ENCODE measurements around the gene CLBA1. TPM values are rescaled to one million over a fixed set of nuclear protein-coding genes. Genes with fewer than 3 reads are reported as not detected.

The CLBA1 gene
- total RNA-seq, 1 experiment from 2014 or later = 19.2 TPM

GRCh38 chr14:104953097-104953496 is 32.5 kb upstream of the CLBA1 start:
- peaks cover 3% of the 10 kb centered on the region; the same call in 1 of the 2 replicates for H3K36me3 ChIP-seq (ENCODE audit: low read depth, low read length)
- ChIA-PET POLR2A (ENCODE audit: unreplicated experiment) (no interaction called here), CTCF (no interaction called here)
- no peaks in the 10 kb centered on the region for H3K9me2 ChIP-seq (replicated peaks; ENCODE audit: low read length)
- no peak overlapping the region for H3K27ac ChIP-seq (ENCODE audit: low read length)
- no peak for TF ChIP-seq EZH2 (IDR thresholded peaks at IDR 0.05; ENCODE audit: low read length, unreplicated experiment)
- TF ChIP-seq EZH2phosphoT487 (IDR thresholded peaks at IDR 0.05; ENCODE audit: borderline replicate concordance, low read length) = no peak
- TF ChIP-seq CTCF (conservative IDR thresholded peaks at IDR 0.05; ENCODE audit: low read depth, low read length) = no peak
- no peak overlapping the region for H3K4me3 ChIP-seq (ENCODE audit: low read length)
- no peaks in the 10 kb centered on the region for H3K79me2 ChIP-seq (ENCODE audit: low read length)
- H3K4me2 ChIP-seq (ENCODE audit: low read length) = no peak overlapping the region
- no peaks in the 10 kb centered on the region for H3K4me1 ChIP-seq (ENCODE audit: insufficient read depth, low read length)
- intact Hi-C loops (cut with micrococcal nuclease) = no loop called here
- no peak for DNase-seq
- no peak for ATAC-seq
- H3K27me3 ChIP-seq (ENCODE audit: low read length) = no peaks in the 10 kb centered on the region
- no peaks in the 10 kb centered on the region for H3F3A ChIP-seq (ENCODE audit: low read length, unreplicated experiment)
- H4K20me1 ChIP-seq (ENCODE audit: low read length) = no peaks in the 10 kb centered on the region
- no peaks in the 10 kb centered on the region for H3K9me3 ChIP-seq (ENCODE audit: low read length)
- BruUV-seq (replicated peaks) = TSS peak; percentile 57
- no peak overlapping the region for H2AFZ ChIP-seq (ENCODE audit: low read length)
- H3K9ac ChIP-seq (ENCODE audit: low read length) = no peak overlapping the region

- H3K27me3 ChIP-seq (ENCODE audit: low read length) = no peaks in the 10 kb centered on the region
- H2AFZ ChIP-seq (ENCODE audit: low read length) = no peak overlapping the region
- no peaks in the 10 kb centered on the region for H3K79me2 ChIP-seq (ENCODE audit: low read length)
- no peak for TF ChIP-seq CTCF (conservative IDR thresholded peaks at IDR 0.05; ENCODE audit: low read depth, low read length)
- no peak for TF ChIP-seq EZH2 (IDR thresholded peaks at IDR 0.05; ENCODE audit: low read length, unreplicated experiment)
- no peak for TF ChIP-seq EZH2phosphoT487 (IDR thresholded peaks at IDR 0.05; ENCODE audit: borderline replicate concordance, low read length)
- no peak overlapping the region for H3K27ac ChIP-seq (ENCODE audit: low read length)
- BruUV-seq (replicated peaks) = no TSS peak
- no peak overlapping the region for H3K4me3 ChIP-seq (ENCODE audit: low read length)
- H3K36me3 ChIP-seq (ENCODE audit: low read depth, low read length) = peaks cover 3% of the 10 kb centered on the region; the same call in 1 of the 2 replicates
- H3K4me2 ChIP-seq (ENCODE audit: low read length) = no peak overlapping the region
- H3K9me3 ChIP-seq (ENCODE audit: low read length) = no peaks in the 10 kb centered on the region
- H3K4me1 ChIP-seq (ENCODE audit: insufficient read depth, low read length) = no peaks in the 10 kb centered on the region
- ChIA-PET POLR2A (ENCODE audit: unreplicated experiment) (no interaction called here), CTCF (no interaction called here)
- ATAC-seq (no peak), DNase-seq (no peak)
- intact Hi-C loops (cut with micrococcal nuclease) = no loop called here
- H3K9ac ChIP-seq (ENCODE audit: low read length) = no peak overlapping the region
- no peaks in the 10 kb centered on the region for H3K9me2 ChIP-seq (replicated peaks; ENCODE audit: low read length)
- H3F3A ChIP-seq (ENCODE audit: low read length, unreplicated experiment) = no peaks in the 10 kb centered on the region
- H4K20me1 ChIP-seq (ENCODE audit: low read length) = no peaks in the 10 kb centered on the region
Observed at GRCh38 chr14:104953896-104954656, 31.5 kb upstream of the CLBA1 start.

DNA sequence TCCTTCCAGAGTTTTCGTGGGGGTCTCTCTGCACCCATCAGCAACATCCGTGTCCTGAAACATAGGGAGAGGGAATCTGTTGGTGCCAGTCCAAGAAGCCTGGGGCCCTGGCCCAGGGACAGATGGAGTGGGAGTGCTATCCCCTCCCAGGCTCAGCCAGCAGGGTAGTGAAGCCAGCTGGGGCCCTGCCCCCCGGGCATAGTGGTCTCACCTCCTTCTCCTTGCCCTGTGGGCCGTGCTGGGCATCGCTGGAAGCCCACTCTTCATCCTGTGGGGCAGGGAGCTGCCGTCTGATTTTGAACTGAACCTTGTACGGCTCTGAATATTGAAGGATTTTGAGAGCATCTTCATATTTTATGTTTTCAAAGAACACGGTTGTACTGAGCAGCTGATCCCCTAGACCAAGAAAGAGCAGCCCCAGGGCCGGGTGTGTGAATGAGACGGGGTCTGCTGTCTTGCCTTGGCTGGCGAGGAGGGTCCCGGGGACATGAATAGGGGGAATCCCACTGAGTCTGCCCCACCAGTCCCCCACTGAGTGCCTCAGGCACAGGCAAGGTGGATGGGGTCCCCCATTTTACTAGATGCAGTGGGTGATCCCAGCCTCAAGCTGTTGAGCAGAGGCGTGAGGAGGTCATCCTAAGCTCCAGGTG is 30.7 kb upstream of the CLBA1 start:
- H3K9ac ChIP-seq (ENCODE audit: low read length) = no peak overlapping the region
- H3K4me3 ChIP-seq (ENCODE audit: low read length) = no peak overlapping the region
- ATAC-seq (no peak), DNase-seq (no peak)
- TF ChIP-seq EZH2 (IDR thresholded peaks at IDR 0.05; ENCODE audit: low read length, unreplicated experiment) = no peak
- TF ChIP-seq EZH2phosphoT487 (IDR thresholded peaks at IDR 0.05; ENCODE audit: borderline replicate concordance, low read length) = no peak
- no peak for TF ChIP-seq CTCF (conservative IDR thresholded peaks at IDR 0.05; ENCODE audit: low read depth, low read length)
- no peaks in the 10 kb centered on the region for H3K9me3 ChIP-seq (ENCODE audit: low read length)
- H3K36me3 ChIP-seq (ENCODE audit: low read depth, low read length) = peaks cover 3% of the 10 kb centered on the region; the same call in 1 of the 2 replicates
- no peak overlapping the region for H3K4me2 ChIP-seq (ENCODE audit: low read length)
- intact Hi-C loops (cut with micrococcal nuclease) = no loop called here
- H3K79me2 ChIP-seq (ENCODE audit: low read length) = no peaks in the 10 kb centered on the region
- POLR2A ChIA-PET (ENCODE audit: unreplicated experiment) = no interaction called here
- H3K4me1 ChIP-seq (ENCODE audit: insufficient read depth, low read length) = no peaks in the 10 kb centered on the region
- H4K20me1 ChIP-seq (ENCODE audit: low read length) = no peaks in the 10 kb centered on the region
- H3F3A ChIP-seq (ENCODE audit: low read length, unreplicated experiment) = no peaks in the 10 kb centered on the region
- H2AFZ ChIP-seq (ENCODE audit: low read length) = no peak overlapping the region
- BruUV-seq (replicated peaks) = no TSS peak
- H3K27me3 ChIP-seq (ENCODE audit: low read length) = no peaks in the 10 kb centered on the region
- CTCF ChIA-PET = no interaction called here
- H3K9me2 ChIP-seq (replicated peaks; ENCODE audit: low read length) = no peaks in the 10 kb centered on the region
- H3K27ac ChIP-seq (ENCODE audit: low read length) = no peak overlapping the region

All from PC-3 (cell line).